Activated naive CD4-positive, alpha-beta T cell treated with anti-CD3 and anti-CD28 coated beads for 36 hours (primary cell): ENCODE measurements around the gene TMPRSS2. TPM values are rescaled to one million over a fixed set of nuclear protein-coding genes. Genes with fewer than 3 reads are reported as not detected.

ENCODE experiments used
- CTCF ChIA-PET: fragments of 350-600 bp; sonication (Branson Sonifier 250); formaldehyde crosslinking; loops from one replicate; lab custom pipeline; 2021; ENCODE audit warnings: antibody characterized with exemption; lab: Charles Lee
- DNase-seq: peaks from one replicate; pipeline ENCODE4 v3.0.0-alpha.2; 2020
- H3K27ac Mint-ChIP-seq: one replicate; pipeline ENCODE4 v1.8.0; 2021; ENCODE audit warnings: mild to moderate bottlenecking, mixed read lengths
- H3K27me3 Mint-ChIP-seq: one replicate; pipeline ENCODE4 v1.8.0; 2021; ENCODE audit warnings: low read depth, mixed read lengths
- H3K36me3 Mint-ChIP-seq: one replicate; pipeline ENCODE4 v1.8.0; 2021; ENCODE audit warnings: low read depth, mixed read lengths
- H3K4me1 Mint-ChIP-seq: one replicate; pipeline ENCODE4 v1.8.0; 2021; ENCODE audit warnings: low read depth, mixed read lengths
- H3K4me3 Mint-ChIP-seq: one replicate; pipeline ENCODE4 v1.8.0; 2021; ENCODE audit warnings: mild to moderate bottlenecking, moderate library complexity, mixed read lengths
- H3K9me3 Mint-ChIP-seq: one replicate; pipeline ENCODE4 v1.8.0; 2021; ENCODE audit warnings: mixed read lengths
- intact Hi-C: fragments of 100-400 bp; cut with micrococcal nuclease; formaldehyde crosslinking; loops from one replicate; pipeline ENCODE4 v1.15.1; 2023
- total RNA-seq, 2 experiments: library from RNA; stranded (reverse); gene quantifications; one replicate each; pipeline ENCODE4 v1.2.3, GENCODE V29; 2021

Gene TMPRSS2
- total RNA-seq, 2 experiments from 2014 or later = not detected

GRCh38 chr21:41475714-41476420 is 32.1 kb downstream of the TMPRSS2 start:
- Mint-ChIP-seq H3K36me3 (no peaks in the 10 kb centered on the region), H3K9me3 (no peaks in the 10 kb centered on the region), H3K4me1 (no peaks in the 10 kb centered on the region), H3K4me3 (no peak overlapping the region), H3K27ac (no peak overlapping the region), H3K27me3 (peaks cover 7% of the 10 kb centered on the region)
- CTCF ChIA-PET = interaction anchor here (1.4 kb wide), 1 partner anchor 193 kb away, joined by 3 read pairs; no protein-coding TSS in a partner anchor
- intact Hi-C loops = no loop called here
- no peak for DNase-seq

GRCh38 chr21:41472753-41473548 is 35.0 kb downstream of the TMPRSS2 start:
- intact Hi-C loops = no loop called here
- DNase-seq = no peak
- no peaks in the 10 kb centered on the region for H3K4me1 Mint-ChIP-seq
- peaks cover 26% of the 10 kb centered on the region for H3K27me3 Mint-ChIP-seq
- CTCF ChIA-PET = no interaction called here
- H3K27ac Mint-ChIP-seq = no peak overlapping the region
- no peaks in the 10 kb centered on the region for H3K36me3 Mint-ChIP-seq
- no peak overlapping the region for H3K4me3 Mint-ChIP-seq
- H3K9me3 Mint-ChIP-seq = no peaks in the 10 kb centered on the region

GRCh38 chr21:41470054-41470453 is 37.9 kb downstream of the TMPRSS2 start:
- CTCF ChIA-PET = interaction anchor here (4.2 kb wide), 1 partner anchor 187 kb away, joined by 21 read pairs; no protein-coding TSS in a partner anchor
- Mint-ChIP-seq H3K4me1 (no peaks in the 10 kb centered on the region), H3K27ac (no peak overlapping the region), H3K36me3 (no peaks in the 10 kb centered on the region), H3K27me3 (peaks cover 27% of the 10 kb centered on the region), H3K9me3 (no peaks in the 10 kb centered on the region), H3K4me3 (no peak overlapping the region)
- intact Hi-C loops = no loop called here
- no peak for DNase-seq

DNA sequence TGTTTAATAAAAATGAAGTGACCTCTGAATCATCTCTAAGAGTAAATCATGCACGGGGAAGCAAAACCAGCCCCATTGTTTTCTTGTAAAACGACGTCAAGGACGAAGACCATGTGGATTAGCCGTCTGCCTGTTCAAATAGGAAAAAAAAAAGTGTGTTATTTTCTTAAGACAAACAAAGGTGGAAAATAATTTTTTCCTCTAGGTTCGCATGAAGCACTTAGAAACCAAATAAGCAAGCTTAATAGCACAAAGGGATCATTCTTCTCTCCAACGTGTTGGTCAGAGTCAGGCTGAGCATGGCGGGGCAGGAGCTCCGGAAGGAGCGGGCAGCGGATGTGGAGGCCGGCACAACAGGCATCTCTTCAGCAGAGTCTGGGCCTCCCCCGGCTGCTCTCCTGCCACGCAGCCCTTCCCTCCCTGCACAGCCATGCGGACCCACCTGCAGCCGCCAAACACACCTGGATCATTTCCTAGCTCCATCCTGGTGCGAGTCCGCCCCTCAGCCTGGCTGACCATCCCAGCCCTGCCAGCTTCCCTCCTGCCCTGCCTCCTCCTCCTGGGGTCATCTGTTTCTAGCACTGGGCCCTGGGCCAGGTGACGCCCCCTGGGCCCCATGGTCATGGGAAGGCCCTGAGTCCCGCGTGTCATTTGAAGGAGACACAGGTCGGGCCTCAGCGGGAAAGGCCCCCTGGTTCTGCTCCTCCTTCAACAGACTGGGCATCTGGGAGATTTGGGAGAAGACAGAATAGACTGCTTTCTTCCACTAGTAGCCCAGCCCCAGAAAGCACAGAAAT is 41.7 kb downstream of the TMPRSS2 start:
- no peak overlapping the region for H3K4me3 Mint-ChIP-seq
- H3K27me3 Mint-ChIP-seq = peaks cover 25% of the 10 kb centered on the region
- H3K4me1 Mint-ChIP-seq = no peaks in the 10 kb centered on the region
- H3K36me3 Mint-ChIP-seq = no peaks in the 10 kb centered on the region
- intact Hi-C loops = no loop called here
- no peak overlapping the region for H3K27ac Mint-ChIP-seq
- CTCF ChIA-PET = interaction anchor here (4.2 kb wide), 1 partner anchor 183 kb away, joined by 21 read pairs; no protein-coding TSS in a partner anchor
- peaks cover 2% of the 10 kb centered on the region for H3K9me3 Mint-ChIP-seq
- DNase-seq = no peak

DNA sequence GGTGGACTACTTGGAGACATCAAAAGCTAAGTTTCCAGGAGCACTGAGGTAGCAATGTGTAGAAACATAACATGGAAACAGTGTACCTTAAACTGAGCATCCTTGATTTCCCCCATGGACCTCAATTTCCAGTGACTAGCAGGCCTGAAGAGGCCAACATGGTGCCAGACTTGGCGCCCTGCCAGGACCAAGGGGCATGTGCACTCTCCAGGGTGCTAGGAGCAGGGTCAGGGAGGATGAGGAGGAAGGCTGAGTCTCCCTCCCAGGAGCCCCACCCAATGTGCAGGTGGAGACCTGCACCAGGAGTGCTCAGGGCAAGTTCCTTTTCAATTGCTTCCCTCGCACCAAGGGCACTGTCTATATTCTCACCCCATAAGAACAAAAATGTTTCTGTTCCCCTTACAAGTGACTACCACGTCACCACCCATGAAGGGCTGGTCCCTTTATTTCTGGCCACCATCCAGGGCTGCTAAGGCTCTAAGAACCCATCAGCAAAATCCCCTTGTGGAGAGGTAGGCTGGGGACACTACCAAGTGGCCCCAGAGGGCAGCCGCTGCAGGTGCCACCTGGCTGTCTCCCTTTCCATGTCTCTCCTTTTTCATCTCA is 42.7 kb downstream of the TMPRSS2 start:
- H3K4me1 Mint-ChIP-seq = no peaks in the 10 kb centered on the region
- DNase-seq = no peak
- CTCF ChIA-PET = interaction anchor here (0.6 kb wide), 1 partner anchor 10 kb away, joined by 4 read pairs; no protein-coding TSS in a partner anchor
- peaks cover 21% of the 10 kb centered on the region for H3K27me3 Mint-ChIP-seq
- peaks cover 2% of the 10 kb centered on the region for H3K9me3 Mint-ChIP-seq
- H3K36me3 Mint-ChIP-seq = no peaks in the 10 kb centered on the region
- H3K4me3 Mint-ChIP-seq = no peak overlapping the region
- H3K27ac Mint-ChIP-seq = no peak overlapping the region
- intact Hi-C loops = no loop called here

GRCh38 chr21:41460578-41461527 is 47.1 kb downstream of the TMPRSS2 start:
- Mint-ChIP-seq H3K4me1 (no peaks in the 10 kb centered on the region), H3K36me3 (peaks cover 6% of the 10 kb centered on the region), H3K27me3 (no peaks in the 10 kb centered on the region), H3K27ac (no peak overlapping the region), H3K9me3 (peaks cover 2% of the 10 kb centered on the region), H3K4me3 (no peak overlapping the region)
- CTCF ChIA-PET = interaction anchor here (0.6 to 3.0 kb wide), 4 partner anchors 9 to 180 kb away, joined by 3 to 52 read pairs (median 4); no protein-coding TSS in a partner anchor
- peak; percentile 71 for DNase-seq
- intact Hi-C loops = loop anchor here (1.0 to 2.0 kb wide), 3 partner anchors 92 to 338 kb away; no protein-coding TSS in a partner anchor

- Mint-ChIP-seq H3K36me3 (peaks cover 11% of the 10 kb centered on the region), H3K4me1 (no peaks in the 10 kb centered on the region), H3K4me3 (no peak overlapping the region), H3K27ac (no peak overlapping the region), H3K9me3 (peaks cover 2% of the 10 kb centered on the region), H3K27me3 (no peaks in the 10 kb centered on the region)
- no peak for DNase-seq
- intact Hi-C loops = loop anchor here (1.0 to 2.0 kb wide), 3 partner anchors 91 to 337 kb away; no protein-coding TSS in a partner anchor
- CTCF ChIA-PET = interaction anchor here (0.6 to 3.0 kb wide), 5 partner anchors 8 to 179 kb away, joined by 3 to 52 read pairs (median 4); no protein-coding TSS in a partner anchor
Measured at GRCh38 chr21:41459884-41460534, 47.9 kb downstream of the TMPRSS2 start.

- intact Hi-C loops = no loop called here
- CTCF ChIA-PET = interaction anchor here (1.1 to 3.0 kb wide), 2 partner anchors 175 to 180 kb away, joined by 3 to 52 read pairs; no protein-coding TSS in a partner anchor
Measured at GRCh38 chr21:41458559-41458958, 49.4 kb downstream of the TMPRSS2 start.

GRCh38 chr21:41458121-41458520 is 49.8 kb downstream of the TMPRSS2 start:
- Mint-ChIP-seq H3K4me3 (no peak overlapping the region), H3K36me3 (peaks cover 14% of the 10 kb centered on the region), H3K27me3 (no peaks in the 10 kb centered on the region), H3K27ac (no peak overlapping the region), H3K4me1 (no peaks in the 10 kb centered on the region), H3K9me3 (no peaks in the 10 kb centered on the region)
- CTCF ChIA-PET = interaction anchor here (1.1 to 3.0 kb wide), 2 partner anchors 175 to 179 kb away, joined by 3 to 52 read pairs; no protein-coding TSS in a partner anchor
- DNase-seq = no peak
- intact Hi-C loops = no loop called here

More at GRCh38 chr21:41458559-41458958, 49.4 kb downstream of the TMPRSS2 start:
- Mint-ChIP-seq H3K4me3 (no peak overlapping the region), H3K27ac (no peak overlapping the region), H3K27me3 (no peaks in the 10 kb centered on the region), H3K36me3 (peaks cover 12% of the 10 kb centered on the region), H3K9me3 (no peaks in the 10 kb centered on the region), H3K4me1 (no peaks in the 10 kb centered on the region)
- no peak for DNase-seq

DNA sequence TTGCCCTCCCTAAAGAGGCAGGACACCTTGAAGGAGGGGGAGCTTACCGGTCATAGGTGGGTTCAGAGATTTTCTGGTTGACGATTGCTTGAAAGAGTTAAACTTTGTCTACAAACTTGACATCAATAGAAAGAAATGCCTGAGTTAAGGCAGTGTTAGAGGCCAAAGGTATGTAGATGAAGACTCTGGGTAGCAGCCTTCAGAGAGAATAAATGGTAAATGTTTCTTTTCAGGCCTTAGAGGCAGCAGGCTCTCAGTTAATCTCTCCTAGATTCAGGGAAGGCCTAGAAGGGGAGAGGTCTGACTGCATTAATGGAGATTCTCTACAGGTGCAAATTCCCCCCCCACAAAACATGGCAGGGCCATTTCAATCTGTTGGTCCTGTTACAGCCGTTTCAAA is 54.2 kb downstream of the TMPRSS2 start:
- H3K4me1 Mint-ChIP-seq = no peaks in the 10 kb centered on the region
- CTCF ChIA-PET = no interaction called here
- H3K27ac Mint-ChIP-seq = peak overlapping the region; percentile 61
- no peaks in the 10 kb centered on the region for H3K27me3 Mint-ChIP-seq
- H3K36me3 Mint-ChIP-seq = peaks cover 28% of the 10 kb centered on the region
- no peaks in the 10 kb centered on the region for H3K9me3 Mint-ChIP-seq
- H3K4me3 Mint-ChIP-seq = no peak overlapping the region
- DNase-seq = no peak
- intact Hi-C loops = no loop called here
